H1 (cell line): ENCODE data around the gene DUSP9. TPM values are rescaled to one million over a fixed set of nuclear protein-coding genes. Genes with fewer than 3 reads are reported as not detected.

ENCODE experiments used
- CTBP2 ChIP-seq: IDR thresholded peaks from 2 replicates; pipeline ENCODE4 v1.7.0; 2011; ENCODE audit warnings: borderline replicate concordance, mild to moderate bottlenecking, moderate library complexity, mixed read lengths, low read length; ENCODE audit not compliant: insufficient read depth, insufficient read length
- KDM1A ChIP-seq: fragments of 200-600, 300-600 bp; sonication (generic); IDR thresholded peaks from 2 replicates; pipeline ENCODE4 v1.7.1; 2016; ENCODE audit warnings: mild to moderate bottlenecking, low read length, borderline replicate concordance
- TEAD4 ChIP-seq: IDR thresholded peaks from 2 replicates; pipeline ENCODE4 v1.6.1; 2012; ENCODE audit warnings: low read depth, low read length, inconsistent platforms, mixed read lengths
- polyA plus RNA-seq, 7 experiments: library from polyadenylated mRNA; depleted of rRNA in 3 of 7; stranded (reverse) in 5 of 7; unstranded in 2 of 7; fragments of >200 nt in 5 of 7; fragments of 200-250 nt in 2 of 7; gene quantifications; 1 replicate in 5 of 7; 2 replicates in 1 of 7; 4 replicates in 1 of 7; pipeline versions ENCODE4 v1.2.1 to v1.2.3, GENCODE V29; 2011 to 2013; ENCODE audit warnings: missing spikeins in 2 of 7, mixed read lengths in 2 of 7
- total RNA-seq: library from RNA; stranded (reverse); fragmentation: NEBNext Ultra II Directional; extraction: Animal tissue kit (Norgen Biotek cat#: 25700); gene quantifications from 2 replicates; pipeline ENCODE4 v1.2.1, GENCODE V29; 2021

The DUSP9 gene
- total and polyA plus RNA-seq, 2 of the 8 experiments (the other 6 are each of a cell fraction or from before 2014, with no cell fraction given), result 0.80 to 1.1 TPM

GRCh38 chrX:153669174-153669890 is 22.3 kb downstream of the DUSP9 start (continued):
- TF ChIP-seq KDM1A (0 out of 2 replicates have a peak, but pooled peaks have one; percentile 17), TEAD4 (no peak), CTBP2 (peak; percentile 46)
